ENCODE results near the gene MEI4. TPM values are rescaled to one million over a fixed set of nuclear protein-coding genes. Genes with fewer than 3 reads are reported as not detected.

The MEI4 gene
- total RNA-seq, 6 experiments from 2014 or later = 0.12 to 1.1 (median 0.22) TPM

GRCh38 chr6:77834591-77834996 lies 181.8 kb downstream of the MEI4 start:
- DNase-seq (peak; percentile 30 to 76 (median 69)), ATAC-seq (peak; percentile 82 to 96 (median 90))
- Histone ChIP-seq H3K36me3 (no peaks in the 10 kb centered on the region), H3K4me1 (peaks cover 0 to 42% (median 8%) of the 10 kb centered on the region in 4 donors), H3K9me3 (no peaks in the 10 kb centered on the region), H3K27ac (peak overlapping the region in 2 of 3 donors; percentile 61 to 84), H3K4me3 (no peak overlapping the region), H3K27me3 (no peaks in the 10 kb centered on the region)
- 27% methylated on average over 4 of the region's 4 CpGs for WGBS (ENCODE audit: insufficient coverage, low coverage, low lambda C conversion rate, missing lambda C conversion rate)
- intact Hi-C loops (cut with DNase I) = no loop called here
- TF ChIP-seq POLR2A (IDR thresholded peaks at IDR 0.05) = no peak
- TF ChIP-seq, protein P1, sequence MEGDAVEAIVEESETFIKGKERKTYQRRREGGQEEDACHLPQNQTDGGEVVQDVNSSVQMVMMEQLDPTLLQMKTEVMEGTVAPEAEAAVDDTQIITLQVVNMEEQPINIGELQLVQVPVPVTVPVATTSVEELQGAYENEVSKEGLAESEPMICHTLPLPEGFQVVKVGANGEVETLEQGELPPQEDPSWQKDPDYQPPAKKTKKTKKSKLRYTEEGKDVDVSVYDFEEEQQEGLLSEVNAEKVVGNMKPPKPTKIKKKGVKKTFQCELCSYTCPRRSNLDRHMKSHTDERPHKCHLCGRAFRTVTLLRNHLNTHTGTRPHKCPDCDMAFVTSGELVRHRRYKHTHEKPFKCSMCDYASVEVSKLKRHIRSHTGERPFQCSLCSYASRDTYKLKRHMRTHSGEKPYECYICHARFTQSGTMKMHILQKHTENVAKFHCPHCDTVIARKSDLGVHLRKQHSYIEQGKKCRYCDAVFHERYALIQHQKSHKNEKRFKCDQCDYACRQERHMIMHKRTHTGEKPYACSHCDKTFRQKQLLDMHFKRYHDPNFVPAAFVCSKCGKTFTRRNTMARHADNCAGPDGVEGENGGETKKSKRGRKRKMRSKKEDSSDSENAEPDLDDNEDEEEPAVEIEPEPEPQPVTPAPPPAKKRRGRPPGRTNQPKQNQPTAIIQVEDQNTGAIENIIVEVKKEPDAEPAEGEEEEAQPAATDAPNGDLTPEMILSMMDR (IDR thresholded peaks at IDR 0.05) = no peak

- 15% methylated on average over 3 of the region's 3 CpGs for WGBS (ENCODE audit: insufficient coverage, low coverage, low lambda C conversion rate, missing lambda C conversion rate)
- Histone ChIP-seq H3K27me3 (no peaks in the 10 kb centered on the region), H3K4me1 (peaks cover 0 to 42% (median 8%) of the 10 kb centered on the region in 4 donors), H3K4me3 (no peak overlapping the region), H3K27ac (peak overlapping the region in 2 of 3 donors; percentile 68 to 84), H3K36me3 (no peaks in the 10 kb centered on the region), H3K9me3 (no peaks in the 10 kb centered on the region)
- intact Hi-C loops (cut with DNase I) = no loop called here
- TF ChIP-seq POLR2A (IDR thresholded peaks at IDR 0.05) = no peak
- TF ChIP-seq, protein P1 (IDR thresholded peaks at IDR 0.05) = no peak
- ATAC-seq = peak in 2 of 4 donors; percentile 40 to 58
- no peak for DNase-seq
Measured at GRCh38 chr6:77837034-77837784, 184.4 kb downstream of the MEI4 start.

DNA sequence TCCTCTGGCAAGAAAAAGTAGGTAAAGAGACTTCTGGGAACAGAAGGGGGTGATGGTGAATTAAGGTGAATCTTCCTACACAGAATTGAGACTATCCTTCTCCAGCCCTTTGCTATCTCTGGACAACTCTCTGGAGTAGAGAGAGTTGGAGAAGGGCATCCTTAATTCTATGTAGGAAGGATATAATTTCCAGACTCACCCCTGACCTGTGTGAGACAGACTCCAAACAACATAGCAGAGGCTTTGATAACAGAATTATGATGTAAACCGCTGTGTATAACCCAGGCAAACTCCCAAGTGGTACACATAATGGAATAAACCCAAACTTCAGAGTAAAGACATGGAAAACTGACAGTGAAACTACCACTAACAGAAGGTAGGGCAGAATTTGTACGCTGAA lies 186.5 kb downstream of the MEI4 start:
- H3K4me1 ChIP-seq = peaks cover 0 to 42% (median 8%) of the 10 kb centered on the region in 4 donors
- TF ChIP-seq POLR2A (IDR thresholded peaks at IDR 0.05) = no peak
- TF ChIP-seq, protein P1 (IDR thresholded peaks at IDR 0.05) = no peak
- ATAC-seq (peak; percentile 64 to 76 (median 74)), DNase-seq (no peak)
- H3K9me3 ChIP-seq = no peaks in the 10 kb centered on the region
- no peak overlapping the region for H3K4me3 ChIP-seq
- 31% methylated on average over 2 of the region's 2 CpGs for WGBS (ENCODE audit: insufficient coverage, low coverage, low lambda C conversion rate, missing lambda C conversion rate)
- intact Hi-C loops (cut with DNase I) = no loop called here
- peak overlapping the region in 2 of 3 donors; percentile 68 to 84 for H3K27ac ChIP-seq
- H3K27me3 ChIP-seq = no peaks in the 10 kb centered on the region
- H3K36me3 ChIP-seq = no peaks in the 10 kb centered on the region

GRCh38 chr6:77844822-77845221 lies 192.0 kb downstream of the MEI4 start:
- intact Hi-C loops (cut with DNase I) = no loop called here
- no peak for ATAC-seq
- Histone ChIP-seq H3K4me1 (no peaks in the 10 kb centered on the region), H3K9me3 (no peaks in the 10 kb centered on the region), H3K36me3 (no peaks in the 10 kb centered on the region), H3K27me3 (no peaks in the 10 kb centered on the region), H3K4me3 (no peak overlapping the region), H3K27ac (no peak overlapping the region)
- TF ChIP-seq, protein P1 (IDR thresholded peaks at IDR 0.05) = no peak
- no peak for TF ChIP-seq POLR2A (IDR thresholded peaks at IDR 0.05)
- DNase-seq = no peak
- WGBS (ENCODE audit: insufficient coverage, low coverage, low lambda C conversion rate, missing lambda C conversion rate) = 68% methylated on average over 3 of the region's 3 CpGs
